Endothelial cell of umbilical vein (primary cell): ENCODE measurements around the gene BCR. TPM values are rescaled to one million over a fixed set of nuclear protein-coding genes. Genes with fewer than 3 reads are reported as not detected.

Experiments used
- BruUV-seq: library from RNA; stranded (reverse); fragments of 400-500 nt; replicated peaks from 2 replicates; lab custom pipeline; 2021; lab: Mats Ljungman, UMichigan
- CTCF ChIA-PET: fragments of 300-600, 350-600 bp; sonication (Branson Sonifier 250); formaldehyde crosslinking; loops from one replicate; lab custom pipeline; 2021; ENCODE audit warnings: antibody characterized with exemption, inconsistent platforms; lab: Charles Lee
- POLR2A ChIA-PET: fragments of 300-600, 350-600 bp; sonication (Branson Sonifier 250); formaldehyde crosslinking; loops from one replicate; lab custom pipeline; 2021; ENCODE audit warnings: antibody characterized with exemption, inconsistent platforms; lab: Charles Lee
- DNase-seq: peaks from one replicate; pipeline ENCODE4 v3.0.0-alpha.2; 2011; ENCODE audit warnings: low read depth, low spot score
- FAIRE-seq: peaks from 2 replicates; lab custom pipeline; 2011; peaks lifted over from hg19 to GRCh38; lab: Jason Lieb, UNC
- H2AFZ ChIP-seq: 2 replicates; pipeline ENCODE4 v1.6.0; 2012; ENCODE audit warnings: low read depth, low read length, control low read depth, inconsistent platforms
- H3K27ac ChIP-seq: 2 replicates; pipeline ENCODE4 v1.5.1; 2011; ENCODE audit warnings: low read depth, mild to moderate bottlenecking, control low read depth, low read length, moderate library complexity; ENCODE audit not compliant: insufficient read depth
- H3K27me3 ChIP-seq, 2 experiments: 2 replicates each; pipeline versions ENCODE4 v1.6.0 to v1.6.1; 2011; ENCODE audit warnings: low read length in 2 of 2, mixed read lengths in 1 of 2; ENCODE audit not compliant: control insufficient read depth in 2 of 2, insufficient read depth in 2 of 2
- H3K36me3 ChIP-seq, 2 experiments: 2 replicates in 1 of 2; 3 replicates in 1 of 2; pipeline ENCODE4 v1.5.1; 2011; ENCODE audit warnings: low read length in 2 of 2, mild to moderate bottlenecking in 1 of 2, moderate library complexity in 1 of 2; ENCODE audit not compliant: control insufficient read depth in 2 of 2, insufficient read depth in 2 of 2; ENCODE audit errors: extremely low read depth in 1 of 2
- H3K4me1 ChIP-seq: 3 replicates; pipeline ENCODE4 v1.5.1; 2011; ENCODE audit warnings: mild to moderate bottlenecking, low read length; ENCODE audit not compliant: control insufficient read depth, insufficient read depth; ENCODE audit errors: extremely low read depth
- H3K4me2 ChIP-seq: 2 replicates; pipeline ENCODE4 v1.6.1; 2011; ENCODE audit warnings: low read length, control low read depth, mixed read lengths; ENCODE audit not compliant: insufficient read depth
- H3K4me3 ChIP-seq, 3 experiments: fragments of 200-600 bp in 1 of 3; sonication (generic), shearing (Covaris generic) in 1 of 3; replicated peaks in 1 of 3; 2 replicates each; pipeline ENCODE4 v1.5.1; 2011 to 2016; ENCODE audit warnings: control low read depth in 3 of 3, low read length in 3 of 3, mild to moderate bottlenecking in 2 of 3, inconsistent platforms in 1 of 3, low read depth in 1 of 3, moderate library complexity in 1 of 3; ENCODE audit not compliant: insufficient read depth in 1 of 3
- H3K79me2 ChIP-seq: 2 replicates; pipeline ENCODE4 v1.6.0; 2012; ENCODE audit warnings: low read length, inconsistent platforms; ENCODE audit not compliant: control insufficient read depth, insufficient read depth
- H3K9ac ChIP-seq: replicated peaks from 2 replicates; pipeline ENCODE3; 2011; ENCODE audit warnings: low read length, control low read depth; ENCODE audit not compliant: insufficient read depth; ENCODE audit errors: extremely low read depth
- H3K9me1 ChIP-seq: replicated peaks from 3 replicates; pipeline ENCODE4 v1.6.0; 2011; ENCODE audit warnings: mild to moderate bottlenecking, low read length; ENCODE audit not compliant: control insufficient read depth, insufficient read depth; ENCODE audit errors: extremely low read depth
- H3K9me3 ChIP-seq: replicated peaks from 2 replicates; pipeline ENCODE4 v1.5.1; 2012; ENCODE audit warnings: low read length, inconsistent platforms; ENCODE audit not compliant: control insufficient read depth, insufficient read depth
- H4K20me1 ChIP-seq: replicated peaks from 2 replicates; pipeline ENCODE3; 2011; ENCODE audit warnings: mild to moderate bottlenecking, low read length; ENCODE audit not compliant: control insufficient read depth, insufficient read depth; ENCODE audit errors: extremely low read depth
- EZH2 ChIP-seq: IDR thresholded peaks from 2 replicates; pipeline ENCODE4 v1.6.1; 2012; ENCODE audit warnings: borderline replicate concordance, low read depth, mild to moderate bottlenecking, moderate library complexity, low read length, inconsistent platforms; ENCODE audit not compliant: severe bottlenecking
- FOS ChIP-seq: IDR thresholded peaks from 2 replicates; pipeline ENCODE4 v1.6.1; 2011; ENCODE audit warnings: mild to moderate bottlenecking, low read length, moderate library complexity, borderline replicate concordance; ENCODE audit not compliant: insufficient read depth
- GATA2 ChIP-seq: IDR thresholded peaks from 2 replicates; pipeline ENCODE4 v1.7.0; 2011; ENCODE audit warnings: low read depth, mild to moderate bottlenecking, moderate library complexity, mixed read lengths, low read length; ENCODE audit not compliant: insufficient read length, insufficient read depth
- JUN ChIP-seq: IDR thresholded peaks from 2 replicates; pipeline ENCODE4 v1.6.1; 2011; ENCODE audit warnings: borderline replicate concordance, low read depth; ENCODE audit not compliant: insufficient read length, insufficient read depth
- MYC ChIP-seq: IDR thresholded peaks from one replicate; pipeline ENCODE4 v1.6.1; 2011; ENCODE audit warnings: mild to moderate bottlenecking, low read depth, low read length
- POLR2A ChIP-seq: IDR thresholded peaks from 2 replicates; pipeline ENCODE4 v1.6.1; 2012; ENCODE audit warnings: low read depth, mild to moderate bottlenecking, control low read depth, low read length
- POLR2AphosphoS5 ChIP-seq: IDR thresholded peaks from 2 replicates; pipeline ENCODE4 v1.6.1; 2012; ENCODE audit warnings: low read depth, mild to moderate bottlenecking, control low read depth, low read length, moderate library complexity; ENCODE audit not compliant: insufficient read depth
- dilution Hi-C: fragments of 300-500 bp; cut with MboI; formaldehyde crosslinking; loops from one replicate; pipeline ENCODE4 v1.15.0; 2019; ENCODE audit warnings: low sequenced_read_pairs; ENCODE audit not compliant: extremely low pct_ligation_motif_present
- intact Hi-C: fragments of 100-400 bp; cut with micrococcal nuclease; formaldehyde crosslinking; loops from one replicate; pipeline ENCODE4 v1.10.0; 2022
- polyA plus RNA-seq, 4 experiments: library from polyadenylated mRNA; depleted of rRNA in 3 of 4; stranded (reverse) in 3 of 4; unstranded in 1 of 4; fragments of >200 nt; gene quantifications; 2 replicates each; pipeline versions ENCODE4 v1.2.1 to v1.2.3, GENCODE V29; 2011 to 2012; ENCODE audit warnings: missing spikeins in 1 of 4
- total RNA-seq: library from RNA; stranded (reverse); gene quantifications from 2 replicates; pipeline ENCODE4 v1.2.3, GENCODE V29; 2021
- TF ChIP-seq, protein P1 (sequence below): IDR thresholded peaks from 2 replicates; pipeline ENCODE4 v1.6.1; 2011; ENCODE audit not compliant: insufficient read depth, insufficient read length
- TF ChIP-seq, protein P2 (sequence below), 2 donors: IDR thresholded peaks; 1 replicate in 1 of 2; 2 replicates in 1 of 2; pipeline ENCODE4 v1.5.1; 2011; ENCODE audit warnings: low read length in 2 of 2, mild to moderate bottlenecking in 2 of 2, moderate library complexity in 2 of 2, control low read depth in 1 of 2, inconsistent platforms in 1 of 2, low read depth in 1 of 2; ENCODE audit not compliant: insufficient read depth in 1 of 2; ENCODE audit errors: extremely low read depth in 1 of 2

Gene BCR
- total and polyA plus RNA-seq, 2 donors (not counting 3 experiments of a cell fraction or from before 2014, with no cell fraction given), result 129 to 141 TPM

GRCh38 chr22:23264610-23265367 is 84.5 kb downstream of the BCR start:
- ChIA-PET CTCF (interaction anchor here (0.9 to 2.0 kb wide), 5 partner anchors 14 to 78 kb away, joined by 3 to 12 read pairs (median 3); no protein-coding TSS in a partner anchor), POLR2A (no interaction called here)
- Histone ChIP-seq H3K4me1 (no peaks in the 10 kb centered on the region), H3K4me3 (no peak overlapping the region), H4K20me1 (no peaks in the 10 kb centered on the region), H2AFZ (no peak overlapping the region), H3K9me3 (no peaks in the 10 kb centered on the region), H3K27ac (no peak overlapping the region), H3K27me3 (no peaks in the 10 kb centered on the region), H3K9ac (no peak overlapping the region), H3K36me3 (peaks cover 10 to 70% of the 10 kb centered on the region in 2 experiments), H3K4me2 (no peak overlapping the region), H3K79me2 (peaks cover 19% of the 10 kb centered on the region), H3K9me1 (no peaks in the 10 kb centered on the region)
- BruUV-seq, result no TSS peak
- intact Hi-C loops (no loop called here), dilution Hi-C loops (no loop called here)
- TF ChIP-seq MYC (no peak), POLR2A (no peak), JUN (no peak), FOS (no peak), GATA2 (no peak), EZH2 (no peak), POLR2AphosphoS5 (no peak)
- TF ChIP-seq, protein P1, sequence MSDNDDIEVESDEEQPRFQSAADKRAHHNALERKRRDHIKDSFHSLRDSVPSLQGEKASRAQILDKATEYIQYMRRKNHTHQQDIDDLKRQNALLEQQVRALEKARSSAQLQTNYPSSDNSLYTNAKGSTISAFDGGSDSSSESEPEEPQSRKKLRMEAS, result no peak
- TF ChIP-seq, protein P2, sequence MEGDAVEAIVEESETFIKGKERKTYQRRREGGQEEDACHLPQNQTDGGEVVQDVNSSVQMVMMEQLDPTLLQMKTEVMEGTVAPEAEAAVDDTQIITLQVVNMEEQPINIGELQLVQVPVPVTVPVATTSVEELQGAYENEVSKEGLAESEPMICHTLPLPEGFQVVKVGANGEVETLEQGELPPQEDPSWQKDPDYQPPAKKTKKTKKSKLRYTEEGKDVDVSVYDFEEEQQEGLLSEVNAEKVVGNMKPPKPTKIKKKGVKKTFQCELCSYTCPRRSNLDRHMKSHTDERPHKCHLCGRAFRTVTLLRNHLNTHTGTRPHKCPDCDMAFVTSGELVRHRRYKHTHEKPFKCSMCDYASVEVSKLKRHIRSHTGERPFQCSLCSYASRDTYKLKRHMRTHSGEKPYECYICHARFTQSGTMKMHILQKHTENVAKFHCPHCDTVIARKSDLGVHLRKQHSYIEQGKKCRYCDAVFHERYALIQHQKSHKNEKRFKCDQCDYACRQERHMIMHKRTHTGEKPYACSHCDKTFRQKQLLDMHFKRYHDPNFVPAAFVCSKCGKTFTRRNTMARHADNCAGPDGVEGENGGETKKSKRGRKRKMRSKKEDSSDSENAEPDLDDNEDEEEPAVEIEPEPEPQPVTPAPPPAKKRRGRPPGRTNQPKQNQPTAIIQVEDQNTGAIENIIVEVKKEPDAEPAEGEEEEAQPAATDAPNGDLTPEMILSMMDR (IDR thresholded peaks at IDR 0.05; ENCODE audit: extremely low read depth in 1 of 2, insufficient read depth in 1 of 2, low read depth in 1 of 2, low read length in 2 of 2), result no peak
- DNase-seq, result no peak
- FAIRE-seq, result no peak
